ACC112 (cell line): ENCODE measurements around the gene POFUT2.
"Not testable (repeated sequence)": the region's sequence is repeated elsewhere in the genome, so short reads cannot be mapped to it uniquely, and the experiment has no call there.

Experiments
- H2AFZ ChIP-seq: fragments of 200-600 bp; sonication (generic); one replicate; pipeline ENCODE4 v1.6.0; 2017; ENCODE audit warnings: antibody characterized with exemption, low read length; ENCODE audit not compliant: unreplicated experiment
- H3K27ac ChIP-seq: fragments of 200-600 bp; sonication (generic); 2 replicates; pipeline ENCODE4 v1.5.1; 2014; ENCODE audit warnings: low read depth, mild to moderate bottlenecking, antibody characterized with exemption, low read length, moderate library complexity
- H3K27me3 ChIP-seq: fragments of 200-600 bp; sonication (generic); 2 replicates; pipeline ENCODE4 v1.6.1; 2014; ENCODE audit warnings: mild to moderate bottlenecking, antibody characterized with exemption, low read length, moderate library complexity, mixed read lengths; ENCODE audit not compliant: insufficient read depth
- H3K36me3 ChIP-seq: fragments of 200-600 bp; sonication (generic); 2 replicates; pipeline ENCODE4 v1.6.1; 2016; ENCODE audit warnings: mild to moderate bottlenecking, antibody characterized with exemption, low read length, moderate library complexity, mixed read lengths; ENCODE audit not compliant: insufficient read depth
- H3K4me1 ChIP-seq: fragments of 200-600 bp; sonication (generic); one replicate; pipeline ENCODE4 v1.6.1; 2016; ENCODE audit warnings: low read length, mixed read lengths; ENCODE audit not compliant: insufficient read depth, unreplicated experiment, control insufficient read depth
- H3K4me3 ChIP-seq: fragments of 200-600 bp; sonication (generic); 2 replicates; pipeline ENCODE4 v1.5.1; 2014; ENCODE audit warnings: mild to moderate bottlenecking, low read depth, low read length
- H3K79me2 ChIP-seq: fragments of 200-600 bp; sonication (generic); one replicate; pipeline ENCODE4 v1.6.0; 2016; ENCODE audit warnings: low read length; ENCODE audit not compliant: control insufficient read depth, unreplicated experiment, insufficient read depth

POFUT2 gene

DNA sequence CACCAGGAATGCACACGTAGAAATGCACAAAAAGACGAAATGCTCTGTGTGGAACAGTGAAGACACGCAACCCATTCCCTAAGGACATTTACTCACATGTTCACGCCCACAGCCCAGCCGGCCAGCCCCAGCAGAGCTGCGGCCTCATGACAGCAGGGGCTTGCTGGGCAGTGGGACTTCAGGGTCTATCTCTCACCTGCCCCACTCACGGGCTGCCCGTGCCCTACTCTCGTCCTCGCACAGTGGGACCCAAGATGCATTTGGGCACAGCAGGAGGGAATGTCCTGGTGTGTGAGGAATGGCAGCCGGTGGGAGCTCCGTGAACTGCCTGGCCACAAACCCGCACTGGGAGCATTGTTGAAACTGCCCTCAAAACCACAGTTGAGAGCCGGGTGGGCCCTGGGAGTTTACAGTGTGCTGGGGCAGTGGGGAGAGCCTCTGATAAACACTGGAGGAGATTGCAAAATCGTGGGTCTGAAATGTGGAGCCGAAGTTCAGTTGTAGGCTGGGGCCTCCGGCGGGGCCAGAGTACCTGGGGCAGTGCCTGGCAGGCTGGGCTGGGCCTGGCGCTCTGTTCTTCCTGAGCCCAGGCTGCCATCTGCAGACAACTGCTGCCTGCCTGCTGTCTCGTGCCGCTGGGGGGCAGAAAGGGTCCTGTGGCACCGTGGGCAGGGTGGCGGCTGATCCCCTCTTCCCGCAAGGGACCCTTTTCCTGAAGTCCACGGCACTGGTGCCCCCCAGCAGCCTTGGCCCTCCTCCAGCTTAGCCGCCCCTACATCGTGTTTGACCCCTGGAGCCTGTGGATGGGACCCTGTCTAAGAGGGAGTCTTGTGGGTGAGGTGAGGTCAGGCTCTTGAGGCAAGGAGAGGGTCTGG lies 20.7 kb upstream of the POFUT2 start:
- no peaks in the 10 kb centered on the region for H3K79me2 ChIP-seq
- no peak overlapping the region for H2AFZ ChIP-seq
- peak overlapping the region; percentile 30 for H3K4me3 ChIP-seq
- peak overlapping the region; percentile 93 for H3K27ac ChIP-seq
- H3K36me3 ChIP-seq: no peaks in the 10 kb centered on the region
- peaks cover 35% of the 10 kb centered on the region for H3K4me1 ChIP-seq
- H3K27me3 ChIP-seq: no peaks in the 10 kb centered on the region

DNA sequence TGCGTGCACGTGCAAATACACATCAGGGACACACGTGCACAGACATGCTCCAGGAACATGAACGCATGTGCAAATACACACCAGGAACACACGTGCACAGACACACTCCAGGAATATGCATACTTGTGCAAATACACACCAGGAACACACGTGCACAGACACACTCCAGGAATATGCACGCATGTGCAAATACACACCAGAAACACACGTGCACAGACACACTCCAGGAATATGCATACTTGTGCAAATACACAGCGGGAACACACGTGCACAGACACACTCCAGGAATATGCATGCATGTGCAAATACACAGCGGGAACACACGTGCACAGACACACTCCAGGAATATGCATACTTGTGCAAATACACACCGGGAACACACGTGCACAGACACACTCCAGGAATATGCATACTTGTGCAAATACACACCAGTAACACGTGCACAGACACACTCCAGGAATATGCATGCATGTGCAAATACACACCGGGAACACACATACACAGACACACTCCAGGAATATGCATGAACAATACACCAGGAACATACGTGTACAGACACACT lies 20.0 kb upstream of the POFUT2 start:
- Histone ChIP-seq H3K4me3 (peak overlapping the region; percentile 22; the same call in 1 of the 2 replicates), H3K27ac (peak overlapping the region; percentile 93; the same call in 1 of the 2 replicates), H3K4me1 (peaks cover 35% of the 10 kb centered on the region)
- not testable (repeated sequence) for H3K36me3 ChIP-seq, H3K27me3 ChIP-seq, H3K79me2 ChIP-seq, H2AFZ ChIP-seq

DNA sequence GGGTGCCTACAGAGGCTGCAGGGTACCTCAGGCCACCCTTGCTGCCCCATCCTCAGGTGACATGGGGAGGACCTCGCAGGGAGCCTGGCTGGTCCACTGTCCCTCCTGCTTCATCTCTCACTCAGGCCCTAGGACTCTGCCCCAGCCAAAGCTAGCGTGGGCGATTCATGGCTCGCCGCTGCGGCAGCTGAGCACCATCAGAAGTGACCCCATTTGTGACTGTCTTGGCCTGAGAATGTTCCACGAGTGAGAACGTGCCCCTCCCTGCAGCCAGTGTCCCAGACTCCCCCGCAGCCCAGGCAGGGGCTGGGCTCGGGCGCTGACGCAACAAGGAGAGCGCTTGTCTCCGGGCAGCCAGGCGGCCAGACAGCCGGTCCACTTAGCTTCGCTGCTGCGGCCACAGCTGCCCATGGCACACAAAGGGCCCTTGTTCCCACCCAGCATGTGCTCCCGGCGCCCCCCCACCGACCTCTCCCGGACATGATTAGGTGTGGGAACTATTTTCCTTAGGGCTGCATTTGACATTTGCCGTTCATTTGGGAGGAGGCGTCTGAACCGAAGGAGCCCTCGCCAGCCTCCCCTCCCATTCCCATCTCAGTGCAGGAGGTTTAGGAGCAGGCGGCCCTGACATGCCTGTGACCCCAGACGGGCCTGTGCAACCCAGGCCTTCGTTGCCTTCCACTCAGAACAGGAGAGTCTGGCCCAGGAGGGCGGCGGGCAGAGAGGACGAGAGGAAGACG lies 19.3 kb upstream of the POFUT2 start:
- Histone ChIP-seq H3K27me3 (no peaks in the 10 kb centered on the region), H3K4me3 (peak overlapping the region; percentile 22; the same call in 1 of the 2 replicates), H3K4me1 (peaks cover 35% of the 10 kb centered on the region), H3K36me3 (no peaks in the 10 kb centered on the region), H3K27ac (peak overlapping the region; percentile 33; the same call in 1 of the 2 replicates), H3K79me2 (no peaks in the 10 kb centered on the region), H2AFZ (peak overlapping the region; percentile 33)

DNA sequence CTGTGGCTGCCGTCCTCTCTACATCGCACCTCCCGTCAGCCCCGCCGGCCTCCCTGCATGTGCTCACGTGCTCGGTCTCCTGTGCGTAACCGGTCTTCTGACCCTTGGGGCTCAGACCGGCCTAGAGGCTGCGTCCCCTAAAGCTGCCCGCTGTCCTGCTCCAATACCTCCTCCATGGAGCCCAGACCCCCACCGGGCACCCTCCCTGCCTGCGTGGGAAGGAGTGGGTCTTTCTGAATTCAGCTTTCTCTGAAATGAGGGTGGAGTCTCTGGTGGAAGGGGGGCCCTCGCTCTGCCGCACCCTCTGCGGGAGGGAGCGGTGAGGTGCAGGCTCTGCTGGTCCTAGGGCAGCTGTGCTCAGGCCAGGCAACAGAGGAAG lies 18.7 kb upstream of the POFUT2 start:
- Histone ChIP-seq H3K27ac (peak overlapping the region; percentile 33; the same call in 1 of the 2 replicates), H3K4me1 (peaks cover 35% of the 10 kb centered on the region), H3K79me2 (no peaks in the 10 kb centered on the region), H3K27me3 (no peaks in the 10 kb centered on the region), H2AFZ (no peak overlapping the region), H3K4me3 (0 out of 2 replicates have a peak overlapping the region, but pooled peaks have one; percentile 22), H3K36me3 (no peaks in the 10 kb centered on the region)

DNA sequence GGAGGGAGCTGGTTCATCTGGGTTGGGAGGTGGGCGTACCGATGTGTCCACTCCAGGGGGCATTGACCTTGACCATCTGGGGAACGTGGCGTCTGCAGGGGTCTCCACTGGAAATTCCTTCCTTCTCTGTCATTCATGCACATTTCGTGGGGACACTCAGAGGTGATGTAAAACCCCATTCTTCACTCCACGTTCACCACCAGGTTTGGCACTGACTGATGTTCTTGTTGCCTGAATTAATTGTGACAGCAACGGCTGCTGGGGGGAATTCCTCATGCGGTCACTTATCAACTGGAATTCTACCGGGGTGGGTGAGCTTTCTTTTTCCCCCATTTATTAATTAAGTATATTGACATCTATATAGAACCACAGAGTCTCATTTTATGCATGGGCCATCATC lies 18.1 kb upstream of the POFUT2 start:
- H3K4me1 ChIP-seq: peaks cover 35% of the 10 kb centered on the region
- H3K27me3 ChIP-seq: no peaks in the 10 kb centered on the region

DNA sequence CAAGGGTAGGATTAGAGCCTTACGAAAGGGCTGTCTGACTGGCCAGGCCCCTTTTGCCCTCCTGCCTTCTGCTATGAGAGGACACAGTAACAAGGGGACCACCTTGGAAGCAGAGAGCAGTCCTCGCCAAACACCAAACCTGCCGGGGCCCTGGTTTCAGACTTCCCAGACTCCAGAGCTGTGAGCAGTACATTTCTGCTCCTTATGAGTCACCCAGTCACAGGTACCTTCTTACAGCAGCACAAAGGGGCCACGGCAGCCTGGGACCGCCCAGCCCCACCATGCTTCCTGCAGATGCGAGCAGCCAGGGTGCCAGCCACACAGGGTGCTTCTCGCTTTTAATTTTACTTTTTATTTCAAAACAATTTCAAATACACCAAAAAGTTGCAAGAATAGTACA lies 17.2 kb upstream of the POFUT2 start:
- no peaks in the 10 kb centered on the region for H3K27me3 ChIP-seq
- H3K4me1 ChIP-seq: peaks cover 35% of the 10 kb centered on the region
- H3K36me3 ChIP-seq: no peaks in the 10 kb centered on the region
- H3K79me2 ChIP-seq: no peaks in the 10 kb centered on the region
- H3K27ac ChIP-seq: no peak overlapping the region
- H3K4me3 ChIP-seq: no peak overlapping the region
- no peak overlapping the region for H2AFZ ChIP-seq

More for the DNA sequence above, 18.1 kb upstream of the POFUT2 start:
- no peak overlapping the region for H3K4me3 ChIP-seq
- H2AFZ ChIP-seq: no peak overlapping the region
- no peaks in the 10 kb centered on the region for H3K79me2 ChIP-seq
- H3K27ac ChIP-seq: no peak overlapping the region
- H3K36me3 ChIP-seq: no peaks in the 10 kb centered on the region

DNA sequence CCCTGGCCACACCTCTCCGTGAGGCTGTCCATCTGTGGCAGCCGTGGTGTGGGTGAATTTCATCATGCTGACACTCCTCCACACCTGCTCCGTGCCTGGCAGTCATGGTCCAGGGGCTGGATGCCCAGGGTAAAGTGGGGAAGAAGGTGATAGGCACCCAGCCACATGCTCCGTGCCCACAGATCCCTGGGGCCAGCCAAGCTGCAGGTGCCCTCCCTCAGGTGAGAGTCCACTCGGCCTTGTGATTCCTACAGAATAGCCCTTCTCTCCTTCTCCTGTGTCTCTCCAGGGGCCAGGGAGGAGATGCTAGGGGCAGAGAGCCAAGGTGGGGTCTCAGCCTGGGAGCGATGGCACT lies 16.8 kb upstream of the POFUT2 start:
- Histone ChIP-seq H3K36me3 (no peaks in the 10 kb centered on the region), H3K4me1 (peaks cover 31% of the 10 kb centered on the region), H3K27me3 (no peaks in the 10 kb centered on the region), H2AFZ (no peak overlapping the region), H3K27ac (no peak overlapping the region), H3K4me3 (no peak overlapping the region), H3K79me2 (no peaks in the 10 kb centered on the region)

DNA sequence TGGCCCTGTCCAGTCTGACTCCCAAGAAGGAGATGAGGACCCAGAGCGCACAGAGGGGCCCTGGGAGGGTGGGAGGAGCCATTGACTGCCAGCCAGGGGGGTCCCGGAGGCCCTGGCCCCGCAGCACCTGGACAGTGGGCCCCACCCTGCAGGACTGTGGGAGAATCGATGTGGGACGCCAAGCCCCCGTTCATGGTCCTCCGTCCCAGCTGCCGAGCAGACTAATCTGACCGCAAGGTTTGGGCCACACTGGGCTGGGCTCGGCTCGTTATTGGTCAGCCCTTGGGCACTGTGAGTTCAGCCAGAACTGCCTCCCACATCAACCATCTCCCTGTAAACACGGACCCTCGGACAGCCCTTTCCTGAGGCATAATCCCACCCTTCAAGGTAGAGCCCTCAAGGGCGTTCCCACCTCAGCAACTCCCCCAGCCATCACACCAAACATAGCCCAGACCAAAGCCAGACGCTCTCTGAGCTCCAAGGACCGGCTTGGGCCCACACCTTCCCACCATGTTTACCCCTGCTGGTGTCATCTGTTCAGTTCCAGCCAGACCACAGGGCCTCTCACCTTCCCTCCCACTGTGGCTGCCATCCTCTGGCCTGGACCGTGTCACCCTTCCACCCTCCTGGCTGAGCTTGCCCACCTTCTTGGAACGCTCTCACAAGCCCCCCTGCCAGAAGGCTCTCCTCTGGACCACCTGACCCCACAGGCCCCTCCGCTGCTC lies 16.2 kb upstream of the POFUT2 start:
- H3K36me3 ChIP-seq: no peaks in the 10 kb centered on the region
- H2AFZ ChIP-seq: no peak overlapping the region
- no peak overlapping the region for H3K4me3 ChIP-seq
- no peaks in the 10 kb centered on the region for H3K79me2 ChIP-seq
- H3K4me1 ChIP-seq: peaks cover 25% of the 10 kb centered on the region
- no peaks in the 10 kb centered on the region for H3K27me3 ChIP-seq
- no peak overlapping the region for H3K27ac ChIP-seq

DNA sequence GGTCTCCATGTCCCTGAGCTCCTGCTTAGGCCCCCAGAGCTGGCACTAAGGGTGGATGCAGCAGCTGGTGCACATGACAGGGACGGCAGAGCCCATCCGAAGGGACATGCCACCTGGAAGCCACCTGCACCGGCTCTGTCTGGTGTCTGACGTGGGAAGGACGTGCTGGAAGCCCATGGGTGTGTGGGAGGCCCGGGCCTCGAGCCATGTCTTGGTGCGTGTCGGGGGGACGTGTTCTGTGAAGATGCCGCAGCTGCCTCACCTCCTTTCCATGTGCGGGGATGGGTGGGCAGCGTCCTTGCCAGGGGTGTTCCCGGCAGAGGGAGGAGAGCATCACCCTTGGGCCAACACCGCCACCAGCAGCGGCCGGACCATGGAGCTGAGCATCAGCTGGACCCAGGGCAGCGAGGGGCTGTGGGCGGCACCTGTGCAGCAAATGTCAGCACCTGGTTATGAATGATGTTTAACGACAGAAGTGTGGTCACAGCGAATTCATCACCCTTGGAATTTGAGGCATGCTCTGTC lies 15.5 kb upstream of the POFUT2 start:
- H3K27ac ChIP-seq: no peak overlapping the region
- no peak overlapping the region for H3K4me3 ChIP-seq
- peaks cover 18% of the 10 kb centered on the region for H3K4me1 ChIP-seq

More for the DNA sequence above, 15.5 kb upstream of the POFUT2 start:
- Histone ChIP-seq H3K79me2 (no peaks in the 10 kb centered on the region), H2AFZ (no peak overlapping the region), H3K27me3 (no peaks in the 10 kb centered on the region), H3K36me3 (no peaks in the 10 kb centered on the region)
